ENCODE data around the gene PDF. TPM values are rescaled to one million over a fixed set of nuclear protein-coding genes. Genes with fewer than 3 reads are reported as not detected.

PDF gene
- total and polyA plus RNA-seq, 2 of the 13 experiments (the other 11 are each of a cell fraction or from before 2014, with no cell fraction given): 12.4 to 48.8 TPM

DNA sequence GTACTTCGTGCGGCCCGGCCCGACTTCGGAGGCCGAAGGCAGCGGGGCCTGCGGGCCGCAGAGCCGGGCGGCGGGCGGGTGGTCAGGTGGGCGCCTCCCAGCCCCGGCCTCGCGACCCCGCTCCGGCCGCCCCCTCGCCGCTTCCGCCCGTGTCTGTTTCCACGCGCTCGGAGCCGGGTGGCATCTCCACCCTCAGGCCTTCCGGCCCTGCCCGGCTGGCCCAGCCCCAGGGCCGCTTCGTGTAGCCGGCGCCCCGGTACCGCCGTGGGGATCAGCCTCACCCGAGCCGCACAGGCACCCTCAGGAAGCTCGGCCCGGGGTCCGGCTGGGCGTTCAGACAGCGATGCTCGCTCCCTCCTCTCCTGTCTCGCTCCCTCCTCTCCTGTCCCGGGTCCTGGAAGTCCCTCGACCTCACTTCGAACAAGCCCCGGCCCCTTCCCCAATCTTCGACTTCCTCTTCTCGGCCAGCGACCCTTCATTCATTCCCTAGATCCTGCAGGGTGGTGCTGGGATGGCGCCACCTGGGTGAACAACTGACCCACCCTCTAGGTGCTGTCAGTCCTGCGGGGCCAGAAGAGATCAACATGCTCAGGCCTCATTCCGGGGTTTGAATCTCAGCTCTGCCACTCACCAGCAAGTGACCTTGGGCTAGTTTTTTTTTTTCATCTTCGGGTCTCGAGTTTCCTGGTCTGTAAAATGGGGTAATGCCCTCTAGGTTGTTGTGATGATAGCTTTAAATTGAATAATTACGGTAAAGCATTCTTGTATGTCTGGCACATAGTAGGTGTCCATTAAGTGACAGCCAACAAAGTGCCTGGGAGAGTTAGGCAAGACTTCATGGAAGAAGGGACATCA, 18.6 kb downstream of the PDF start (continued):
- TF ChIP-seq RXRB (CRISPR knock-in tag; IDR thresholded peaks at IDR 0.05; ENCODE audit: borderline replicate concordance) (no peak), CEBPG (CRISPR knock-in tag; IDR thresholded peaks at IDR 0.05) (no peak), GFI1 (CRISPR knock-in tag; IDR thresholded peaks at IDR 0.05; ENCODE audit: borderline replicate concordance) (peak; percentile 97), SAFB2 (CRISPR knock-in tag; IDR thresholded peaks at IDR 0.05; ENCODE audit: borderline replicate concordance, low read depth) (no peak), ZNF382 (CRISPR knock-in tag; IDR thresholded peaks at IDR 0.05; ENCODE audit: borderline replicate concordance) (no peak), ZSCAN9 (CRISPR knock-in tag; IDR thresholded peaks at IDR 0.05; ENCODE audit: borderline replicate concordance) (no peak), MXD4 (CRISPR knock-in tag; IDR thresholded peaks at IDR 0.05) (peak; percentile 58; the same call in 1 of the 2 replicates), JUND (CRISPR knock-in tag; IDR thresholded peaks at IDR 0.05) (no peak; the same call in 1 of the 2 replicates), DR1 (CRISPR knock-in tag; IDR thresholded peaks at IDR 0.05) (peak; percentile 47; the same call in 1 of the 2 replicates), ZNF547 (CRISPR knock-in tag; IDR thresholded peaks at IDR 0.05) (no peak; the same call in 1 of the 2 replicates), MIXL1 (CRISPR knock-in tag; IDR thresholded peaks at IDR 0.05) (no peak), GZF1 (CRISPR knock-in tag; IDR thresholded peaks at IDR 0.05) (peak; percentile 98), ISX (CRISPR knock-in tag; conservative IDR thresholded peaks at IDR 0.05) (no peak), ZBTB26 (CRISPR knock-in tag; IDR thresholded peaks at IDR 0.05; ENCODE audit: borderline replicate concordance) (0 out of 2 replicates have a peak, but pooled peaks have one; percentile 13), SP2 (CRISPR knock-in tag; IDR thresholded peaks at IDR 0.05) (no peak), SMAD3 (CRISPR knock-in tag; IDR thresholded peaks at IDR 0.05) (no peak), ZC3H4 (CRISPR knock-in tag; IDR thresholded peaks at IDR 0.05; ENCODE audit: borderline replicate concordance) (no peak), ELF1 (CRISPR knock-in tag; IDR thresholded peaks at IDR 0.05) (peak; percentile 39; the same call in 1 of the 2 replicates), KDM2A (CRISPR knock-in tag; IDR thresholded peaks at IDR 0.05; ENCODE audit: borderline replicate concordance, low read depth) (peak; percentile 89), CBX1 (IDR thresholded peaks at IDR 0.05; ENCODE audit: low read depth) (no peak), ZNF788 (CRISPR knock-in tag; IDR thresholded peaks at IDR 0.05; ENCODE audit: borderline replicate concordance) (no peak; the same call in 1 of the 2 replicates), TBP (CRISPR knock-in tag; IDR thresholded peaks at IDR 0.05) (no peak), ZNF136 (CRISPR knock-in tag; IDR thresholded peaks at IDR 0.05; ENCODE audit: low read depth) (no peak), ZNF260 (CRISPR knock-in tag; IDR thresholded peaks at IDR 0.05; ENCODE audit: borderline replicate concordance, low read depth) (no peak), ZNF530 (CRISPR knock-in tag; IDR thresholded peaks at IDR 0.05; ENCODE audit: low read depth) (no peak)
- TF ChIP-seq, protein P1, sequence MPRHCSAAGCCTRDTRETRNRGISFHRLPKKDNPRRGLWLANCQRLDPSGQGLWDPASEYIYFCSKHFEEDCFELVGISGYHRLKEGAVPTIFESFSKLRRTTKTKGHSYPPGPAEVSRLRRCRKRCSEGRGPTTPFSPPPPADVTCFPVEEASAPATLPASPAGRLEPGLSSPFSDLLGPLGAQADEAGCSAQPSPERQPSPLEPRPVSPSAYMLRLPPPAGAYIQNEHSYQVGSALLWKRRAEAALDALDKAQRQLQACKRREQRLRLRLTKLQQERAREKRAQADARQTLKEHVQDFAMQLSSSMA (CRISPR knock-in tag; IDR thresholded peaks at IDR 0.05): peak; percentile 43
- TF ChIP-seq, protein P2, sequence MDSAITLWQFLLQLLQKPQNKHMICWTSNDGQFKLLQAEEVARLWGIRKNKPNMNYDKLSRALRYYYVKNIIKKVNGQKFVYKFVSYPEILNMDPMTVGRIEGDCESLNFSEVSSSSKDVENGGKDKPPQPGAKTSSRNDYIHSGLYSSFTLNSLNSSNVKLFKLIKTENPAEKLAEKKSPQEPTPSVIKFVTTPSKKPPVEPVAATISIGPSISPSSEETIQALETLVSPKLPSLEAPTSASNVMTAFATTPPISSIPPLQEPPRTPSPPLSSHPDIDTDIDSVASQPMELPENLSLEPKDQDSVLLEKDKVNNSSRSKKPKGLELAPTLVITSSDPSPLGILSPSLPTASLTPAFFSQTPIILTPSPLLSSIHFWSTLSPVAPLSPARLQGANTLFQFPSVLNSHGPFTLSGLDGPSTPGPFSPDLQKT (CRISPR knock-in tag; IDR thresholded peaks at IDR 0.05; ENCODE audit: borderline replicate concordance): no peak
- TF ChIP-seq, protein P3, sequence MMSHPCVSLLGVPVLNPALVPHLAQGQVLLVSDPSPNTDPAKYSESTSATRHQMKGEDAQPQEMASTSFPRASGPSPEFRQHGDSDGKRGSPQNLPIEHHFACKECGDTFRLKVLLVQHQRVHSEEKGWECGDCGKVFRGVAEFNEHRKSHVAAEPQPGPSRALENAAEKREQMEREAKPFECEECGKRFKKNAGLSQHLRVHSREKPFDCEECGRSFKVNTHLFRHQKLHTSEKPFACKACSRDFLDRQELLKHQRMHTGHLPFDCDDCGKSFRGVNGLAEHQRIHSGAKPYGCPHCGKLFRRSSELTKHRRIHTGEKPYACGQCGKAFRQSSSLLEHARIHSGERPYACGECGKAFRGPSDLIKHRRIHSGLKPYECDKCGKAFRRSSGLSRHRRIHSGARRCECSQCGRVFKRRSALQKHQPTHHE (CRISPR knock-in tag; IDR thresholded peaks at IDR 0.05; ENCODE audit: borderline replicate concordance): peak; percentile 42; the same call in 1 of the 2 replicates
